HG03565 (cell line): Measurements from ENCODE around the gene CREB5.
A peak's percentile ranks its signal among the peaks of the same experiment; 100 is the strongest.

Experiments used
- ATAC-seq: cut with Tn5 transposase; IDR thresholded peaks from one replicate; pipeline ENCODE4 v1.9.1; 2021; ENCODE audit warnings: mild to moderate bottlenecking, moderate library complexity; ENCODE audit not compliant: unreplicated experiment

Gene CREB5

GRCh38 chr7:28433699-28434219 is 21.4 kb downstream of the CREB5 start:
- no peak for ATAC-seq

- ATAC-seq: no peak
Measured at GRCh38 chr7:28434510-28434909, 22.2 kb downstream of the CREB5 start.

DNA sequence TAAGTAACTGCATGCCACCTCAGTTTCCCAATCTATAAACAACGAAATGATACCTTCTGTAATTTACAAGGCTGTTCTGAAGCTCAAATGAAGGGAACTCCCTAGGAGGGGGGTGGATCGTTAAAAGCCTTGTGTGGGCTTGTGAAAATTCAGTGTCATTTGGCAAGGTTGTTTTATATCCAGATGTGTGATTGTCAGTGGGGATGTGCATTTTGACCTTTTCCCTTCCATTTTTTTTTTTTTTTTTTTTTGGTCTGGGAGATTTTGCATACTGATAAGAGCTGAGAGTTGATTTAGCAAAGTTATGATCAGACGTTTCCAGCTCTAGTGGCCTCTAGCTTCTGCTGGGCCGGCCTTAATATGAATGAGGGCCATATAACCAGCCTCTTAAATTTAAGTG is 22.8 kb downstream of the CREB5 start:
- no peak for ATAC-seq

DNA sequence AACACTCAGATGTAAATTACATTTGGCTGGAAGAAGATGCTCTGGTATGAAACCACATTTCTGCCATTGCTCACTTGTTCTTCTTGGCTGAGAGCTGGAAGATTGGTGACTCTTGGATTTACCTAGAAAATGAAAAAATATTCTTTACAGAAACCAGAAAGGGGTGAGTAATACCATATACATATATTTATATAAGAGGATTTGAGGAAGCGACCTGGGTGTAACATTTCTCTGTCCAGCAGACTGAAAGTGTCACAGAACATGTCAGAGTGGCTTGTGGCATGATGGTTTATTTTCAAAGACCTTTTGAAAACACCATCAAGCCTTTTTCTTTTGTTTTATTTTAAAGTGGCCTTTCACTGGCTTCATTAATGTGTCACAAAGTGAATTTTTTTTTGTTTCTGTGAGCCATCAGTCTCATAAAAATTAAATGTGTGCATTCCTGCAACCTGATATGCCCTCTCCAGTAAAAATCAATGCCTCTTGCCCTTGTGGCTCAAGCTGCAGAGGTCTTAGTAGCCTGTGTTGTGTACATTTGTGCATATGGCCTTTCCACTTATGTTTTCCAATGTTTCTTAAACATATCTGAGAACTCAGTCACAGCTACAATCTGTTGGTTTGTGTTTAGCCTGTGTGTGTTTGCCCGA is 23.5 kb downstream of the CREB5 start:
- no peak for ATAC-seq

GRCh38 chr7:28440055-28440601 is 27.8 kb downstream of the CREB5 start:
- ATAC-seq: no peak

DNA sequence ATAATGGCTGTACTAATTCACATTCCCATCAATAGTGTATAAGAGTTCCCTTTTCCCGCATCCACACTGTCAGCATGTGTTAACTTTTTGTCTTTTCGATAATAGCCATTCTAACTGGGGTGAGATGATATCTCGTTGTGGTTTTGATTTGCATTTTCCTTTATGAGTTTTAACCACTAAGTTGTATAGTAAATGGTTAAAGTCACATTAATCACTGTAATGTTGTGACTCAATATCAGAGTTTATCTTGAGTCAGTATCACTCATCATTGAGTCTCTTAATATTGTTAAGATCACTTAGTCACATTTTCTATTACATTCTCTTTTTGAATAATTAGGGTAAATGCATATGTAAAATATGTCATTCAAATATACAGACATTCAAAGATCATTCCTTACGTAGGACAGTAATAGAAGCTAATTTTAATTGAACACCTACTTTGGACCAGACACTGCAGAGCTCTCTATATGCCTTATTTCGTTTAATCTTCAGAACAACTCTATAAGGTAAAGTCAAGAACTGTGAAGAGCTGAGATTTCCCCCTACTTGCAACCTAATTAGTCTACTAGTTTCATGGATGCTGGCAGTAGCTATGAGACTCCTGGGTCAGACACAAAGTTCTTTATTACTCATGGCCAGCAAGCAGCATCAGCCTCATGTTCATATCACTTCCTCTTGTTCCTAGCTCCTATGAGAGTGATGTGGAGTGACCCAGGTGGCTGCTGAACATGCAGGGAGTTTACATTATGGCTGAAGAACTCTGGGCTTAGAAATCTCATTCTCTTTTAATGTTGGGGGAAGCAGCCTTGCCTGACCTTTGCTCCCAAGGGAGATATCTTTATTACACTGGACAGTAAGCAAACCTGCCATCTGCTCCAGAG is 30.5 kb downstream of the CREB5 start:
- peak; percentile 57 for ATAC-seq

- ATAC-seq: no peak
Measured at GRCh38 chr7:28446131-28446530, 33.8 kb downstream of the CREB5 start.

- ATAC-seq: no peak
Measured at GRCh38 chr7:28447071-28447470, 34.8 kb downstream of the CREB5 start.

GRCh38 chr7:28448708-28449107 is 36.4 kb downstream of the CREB5 start:
- no peak for ATAC-seq

GRCh38 chr7:28452681-28453080 is 40.4 kb downstream of the CREB5 start:
- ATAC-seq: no peak

- ATAC-seq: no peak
Measured at GRCh38 chr7:28455486-28455885, 43.2 kb downstream of the CREB5 start.

DNA sequence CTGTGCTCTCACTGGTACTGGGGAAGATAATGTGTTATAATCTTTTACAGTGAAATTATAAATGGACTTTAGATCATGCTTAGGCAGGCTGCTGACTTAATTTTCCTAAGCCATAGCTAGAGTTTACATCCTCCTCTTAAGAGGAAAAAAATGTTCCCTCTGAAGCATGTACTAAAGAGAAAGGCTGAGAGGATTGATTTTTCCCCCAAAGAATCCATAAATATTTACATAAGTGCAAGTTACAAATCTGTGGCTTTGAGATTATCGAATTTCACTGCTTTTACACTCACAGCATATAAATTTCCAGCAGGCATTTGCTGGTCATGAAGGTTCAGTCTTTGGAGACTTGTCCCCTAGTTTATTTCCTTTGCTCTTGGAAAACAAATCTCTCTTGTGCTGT is 43.7 kb downstream of the CREB5 start:
- ATAC-seq: no peak

DNA sequence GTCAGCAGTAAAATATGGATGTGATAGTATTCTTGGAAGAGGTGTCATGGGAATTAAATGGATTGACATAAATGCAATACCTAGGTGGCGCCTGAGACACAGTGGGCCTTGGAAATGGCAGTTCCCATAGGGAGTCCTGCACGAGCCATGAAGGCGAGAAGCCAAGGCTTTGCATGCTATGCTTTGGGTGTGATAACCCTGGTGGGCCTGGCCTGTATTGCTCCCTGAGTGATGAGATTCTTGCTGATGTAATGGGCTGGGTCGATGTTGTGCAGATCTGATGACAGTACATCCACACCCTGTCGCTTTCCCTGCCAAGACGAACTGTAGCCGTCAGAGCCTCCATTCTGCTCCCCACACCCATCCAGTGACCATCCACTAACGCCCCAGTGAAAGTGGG is 46.4 kb downstream of the CREB5 start:
- ATAC-seq: no peak

DNA sequence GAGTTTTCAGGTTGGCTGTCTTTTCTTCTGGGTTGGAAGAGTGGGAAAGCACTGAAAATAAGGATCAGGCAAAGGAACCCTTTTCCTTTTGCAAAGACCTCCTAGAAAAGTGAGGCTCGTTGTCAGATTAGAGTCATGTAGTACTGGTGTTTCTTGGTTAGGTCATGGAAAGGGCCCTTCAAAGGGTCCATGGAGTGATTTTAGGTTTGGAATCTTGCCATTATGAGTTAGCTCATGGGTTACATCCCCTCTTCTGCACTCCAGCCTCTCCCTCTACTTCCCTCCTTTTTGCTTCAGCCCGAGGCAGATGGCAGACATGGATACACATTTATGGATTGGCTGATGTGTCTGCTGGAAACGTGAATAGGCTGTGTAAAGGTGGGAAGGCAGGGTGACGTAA is 47.0 kb downstream of the CREB5 start:
- no peak for ATAC-seq

GRCh38 chr7:28465697-28466096 is 53.4 kb downstream of the CREB5 start:
- ATAC-seq: no peak

GRCh38 chr7:28466341-28466740 is 54.0 kb downstream of the CREB5 start:
- ATAC-seq: no peak

- no peak for ATAC-seq
Measured at GRCh38 chr7:28466885-28467284, 54.6 kb downstream of the CREB5 start.

DNA sequence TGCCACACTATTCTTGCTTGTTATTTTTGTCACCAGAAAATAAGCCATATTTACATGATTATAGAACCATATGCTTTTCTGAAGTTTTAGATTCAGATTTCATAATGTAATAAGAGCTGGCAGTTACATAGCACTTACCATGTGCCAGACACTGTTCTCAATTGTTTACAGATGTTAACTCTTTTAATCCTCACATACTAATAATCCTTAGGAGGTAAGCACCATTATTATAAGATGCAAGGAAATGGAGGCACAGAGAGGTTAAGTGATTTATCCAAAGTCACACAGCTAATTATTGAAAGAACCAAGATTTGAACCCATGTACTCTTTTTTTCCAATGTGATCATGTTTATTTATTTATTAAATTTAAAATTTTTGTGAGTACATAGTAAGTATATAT is 57.2 kb downstream of the CREB5 start:
- ATAC-seq: no peak

- no peak for ATAC-seq
Measured at GRCh38 chr7:28470344-28470743, 58.0 kb downstream of the CREB5 start.

- ATAC-seq: no peak
Measured at GRCh38 chr7:28472332-28472731, 60.0 kb downstream of the CREB5 start.

GRCh38 chr7:28473571-28474281 is 61.4 kb downstream of the CREB5 start:
- ATAC-seq: no peak
